ENCODE measurements around the gene CRYL1. TPM values are rescaled to one million over a fixed set of nuclear protein-coding genes. Genes with fewer than 3 reads are reported as not detected.
"Not testable (repeated sequence)": the region's sequence is repeated elsewhere in the genome, so short reads cannot be mapped to it uniquely, and the experiment has no call there.

CRYL1 gene
- total RNA-seq, 6 donors from 2014 or later, result 22.2 to 38.9 (median 28.7) TPM

- H3K27ac ChIP-seq, result no peak overlapping the region
- H3K4me3 ChIP-seq, result no peak overlapping the region
- WGBS, 2 donors, result 96% methylated on average over 6 of the region's 6 CpGs
- TF ChIP-seq POLR2A (IDR thresholded peaks at IDR 0.05), result no peak
- no peak for TF ChIP-seq POLR2AphosphoS5 (IDR thresholded peaks at IDR 0.05)
- TF ChIP-seq CTCF (IDR thresholded peaks at IDR 0.05), result no peak
- TF ChIP-seq EP300 (IDR thresholded peaks at IDR 0.05), result no peak
- ATAC-seq (ENCODE audit: low FRiP score in 2 of 2) (no peak), DNase-seq (no peak)
- H3K27me3 ChIP-seq, result no peaks in the 10 kb centered on the region
- H3K4me1 ChIP-seq, result no peaks in the 10 kb centered on the region
- no peaks in the 10 kb centered on the region for H3K36me3 ChIP-seq
- no peaks in the 10 kb centered on the region for H3K9me3 ChIP-seq
These were observed 86.9 kb downstream of the CRYL1 start for GRCh38 chr13:20438801-20439200.

- TF ChIP-seq POLR2A (IDR thresholded peaks at IDR 0.05) (no peak), POLR2AphosphoS5 (IDR thresholded peaks at IDR 0.05) (no peak), EP300 (IDR thresholded peaks at IDR 0.05) (no peak), CTCF (IDR thresholded peaks at IDR 0.05) (no peak)
- Histone ChIP-seq H3K9me3 (no peaks in the 10 kb centered on the region), H3K36me3 (peaks cover 0 to 5% (median 0%) of the 10 kb centered on the region in 4 donors), H3K27ac (no peak overlapping the region), H3K4me3 (no peak overlapping the region), H3K27me3 (no peaks in the 10 kb centered on the region), H3K4me1 (no peaks in the 10 kb centered on the region)
- DNase-seq (peak in 1 of 2 donors; percentile 56), ATAC-seq (ENCODE audit: low FRiP score in 2 of 2) (no peak)
- WGBS, 2 donors, result 80 to 95% methylated on average over 3 to 10 of the region's 10 CpGs
These were observed 89.2 kb downstream of the CRYL1 start for GRCh38 chr13:20436505-20436904.

DNA sequence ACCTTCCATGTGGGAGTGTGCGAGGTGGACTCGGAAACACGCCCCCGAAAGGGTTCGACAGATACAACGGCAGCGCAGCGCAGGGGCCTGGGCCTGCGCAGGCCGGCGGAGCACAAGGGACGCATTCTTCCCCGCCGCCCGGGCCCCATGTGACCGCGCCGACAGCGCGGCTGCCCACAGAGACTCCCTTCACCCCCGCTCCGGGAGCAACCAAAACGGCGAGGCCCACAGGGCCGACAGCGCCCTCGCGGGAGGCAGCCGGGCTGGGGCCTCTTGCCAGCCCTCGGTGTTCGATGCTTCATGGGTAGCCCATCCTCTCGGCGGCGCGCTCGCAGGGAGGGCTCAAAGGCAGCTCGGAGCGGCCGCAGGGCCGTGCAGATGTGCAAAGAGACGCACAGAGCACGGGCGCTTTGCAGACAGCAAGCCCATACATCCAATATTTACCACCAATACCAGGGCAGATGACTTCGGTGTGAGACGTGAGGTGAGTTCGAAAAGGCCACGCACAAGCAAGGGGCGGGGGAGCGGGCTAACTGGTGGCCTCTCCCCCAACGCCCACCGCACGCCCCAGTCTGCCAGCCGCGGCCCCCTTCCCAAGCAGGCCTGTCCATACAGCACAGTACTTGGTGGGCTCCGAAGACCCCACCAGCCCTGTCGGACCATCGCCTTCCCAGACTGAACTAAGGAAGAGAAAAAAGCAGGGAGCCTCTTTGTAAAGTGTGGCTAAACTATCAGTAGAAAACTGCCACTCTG lies 89.9 kb downstream of the CRYL1 start:
- H3K27ac ChIP-seq, result no peak overlapping the region
- no peaks in the 10 kb centered on the region for H3K9me3 ChIP-seq
- 79 to 89% methylated on average over 18 to 57 of the region's 57 CpGs for whole genome bisulfite sequencing, 2 donors
- no peaks in the 10 kb centered on the region for H3K4me1 ChIP-seq
- TF ChIP-seq POLR2A (IDR thresholded peaks at IDR 0.05) (no peak), POLR2AphosphoS5 (IDR thresholded peaks at IDR 0.05) (no peak), CTCF (IDR thresholded peaks at IDR 0.05) (no peak), EP300 (IDR thresholded peaks at IDR 0.05) (no peak)
- no peaks in the 10 kb centered on the region for H3K27me3 ChIP-seq
- H3K36me3 ChIP-seq, result peaks cover 0 to 8% (median 3%) of the 10 kb centered on the region in 4 donors
- no peak overlapping the region for H3K4me3 ChIP-seq
- ATAC-seq (ENCODE audit: low FRiP score in 2 of 2) (no peak), DNase-seq (peak in 1 of 2 donors; percentile 80)

DNA sequence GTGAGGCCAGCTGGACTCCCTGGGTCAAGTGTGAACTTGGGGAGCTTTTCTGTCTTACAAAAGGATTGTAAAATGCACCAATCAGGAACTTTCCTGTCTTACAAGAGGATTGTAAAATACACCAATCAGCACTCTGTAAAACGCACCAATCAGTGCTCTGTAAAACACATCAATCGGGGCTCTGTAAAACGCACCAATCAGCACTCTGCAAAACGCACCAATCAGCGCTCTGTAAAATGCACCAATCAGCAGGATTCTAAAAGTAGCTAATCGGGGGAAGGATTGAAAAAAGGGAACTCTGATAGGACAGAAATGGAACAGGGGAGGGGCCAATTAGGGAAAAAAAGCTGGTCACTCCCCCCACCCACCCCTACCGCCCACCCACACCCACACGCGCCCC lies 91.4 kb downstream of the CRYL1 start:
- H3K27ac ChIP-seq; H3K9me3 ChIP-seq; H3K4me1 ChIP-seq; H3K4me3 ChIP-seq; H3K36me3 ChIP-seq; DNase-seq; H3K27me3 ChIP-seq; ATAC-seq (ENCODE audit: low FRiP score in 2 of 2): not testable (repeated sequence)
- 95% methylated on average over 6 to 9 of the region's 9 CpGs for WGBS, 2 donors

GRCh38 chr13:20431687-20432384 lies 93.8 kb downstream of the CRYL1 start:
- Histone ChIP-seq H3K4me1 (no peaks in the 10 kb centered on the region), H3K27ac (no peak overlapping the region), H3K36me3 (peaks cover 0 to 8% (median 3%) of the 10 kb centered on the region in 4 donors), H3K9me3 (no peaks in the 10 kb centered on the region), H3K27me3 (no peaks in the 10 kb centered on the region), H3K4me3 (no peak overlapping the region)
- WGBS, 2 donors, result 91 to 92% methylated on average over 15 of the region's 15 CpGs
- ATAC-seq (ENCODE audit: low FRiP score in 2 of 2) (no peak), DNase-seq (no peak)
- TF ChIP-seq POLR2AphosphoS5 (IDR thresholded peaks at IDR 0.05) (no peak), POLR2A (IDR thresholded peaks at IDR 0.05) (no peak), CTCF (IDR thresholded peaks at IDR 0.05) (no peak), EP300 (IDR thresholded peaks at IDR 0.05) (no peak)
